Activated CD4-positive, alpha-beta T cell treated with anti-CD3 and anti-CD28 coated beads for 36 hours (primary cell): ENCODE data around the gene LHB. TPM values are rescaled to one million over a fixed set of nuclear protein-coding genes. Genes with fewer than 3 reads are reported as not detected.

Experiments
- ATAC-seq: fragments of 200-7000 bp; cut with Tn5 transposase; one replicate; pipeline ENCODE4 v1.10.0; 2021; ENCODE audit warnings: mild to moderate bottlenecking, moderate library complexity
- CTCF ChIA-PET: fragments of 350-600 bp; sonication (Branson Sonifier 250); formaldehyde crosslinking; loops from one replicate; lab custom pipeline; 2021; ENCODE audit warnings: antibody characterized with exemption; lab: Charles Lee
- POLR2A ChIA-PET: fragments of 350-600 bp; sonication (Branson Sonifier 250); formaldehyde crosslinking; loops from one replicate; lab custom pipeline; 2021; ENCODE audit warnings: antibody characterized with exemption, inconsistent platforms; lab: Charles Lee
- DNase-seq: peaks from one replicate; pipeline ENCODE4 v3.0.0-alpha.2; 2020
- H3K27ac Mint-ChIP-seq: one replicate; pipeline ENCODE4 v1.8.0; 2021; ENCODE audit warnings: mixed read lengths
- H3K27me3 Mint-ChIP-seq: one replicate; pipeline ENCODE4 v1.8.0; 2021; ENCODE audit warnings: mixed read lengths
- H3K36me3 Mint-ChIP-seq: one replicate; pipeline ENCODE4 v1.8.0; 2021; ENCODE audit warnings: low read depth, mixed read lengths
- H3K4me1 Mint-ChIP-seq: one replicate; pipeline ENCODE4 v1.8.0; 2021; ENCODE audit warnings: mixed read lengths
- H3K4me3 Mint-ChIP-seq: one replicate; pipeline ENCODE4 v1.8.0; 2021; ENCODE audit warnings: mild to moderate bottlenecking, moderate library complexity, mixed read lengths
- H3K9me3 Mint-ChIP-seq: one replicate; pipeline ENCODE4 v1.8.0; 2021; ENCODE audit warnings: low read depth, mixed read lengths
- intact Hi-C, 2 experiments: fragments of 100-400 bp; cut with DNase I in 1 of 2; cut with micrococcal nuclease in 1 of 2; formaldehyde crosslinking; loops; one replicate each; pipeline versions ENCODE4 v1.14.2 to v1.15.1; 2022 to 2024; cut with DNase I, micrococcal nuclease
- total RNA-seq, 2 experiments: library from RNA; stranded (reverse); gene quantifications; one replicate each; pipeline ENCODE4 v1.2.3, GENCODE V29; 2021

Gene LHB
- total RNA-seq, 2 experiments from 2014 or later, result 0.39 to 0.51 TPM

DNA sequence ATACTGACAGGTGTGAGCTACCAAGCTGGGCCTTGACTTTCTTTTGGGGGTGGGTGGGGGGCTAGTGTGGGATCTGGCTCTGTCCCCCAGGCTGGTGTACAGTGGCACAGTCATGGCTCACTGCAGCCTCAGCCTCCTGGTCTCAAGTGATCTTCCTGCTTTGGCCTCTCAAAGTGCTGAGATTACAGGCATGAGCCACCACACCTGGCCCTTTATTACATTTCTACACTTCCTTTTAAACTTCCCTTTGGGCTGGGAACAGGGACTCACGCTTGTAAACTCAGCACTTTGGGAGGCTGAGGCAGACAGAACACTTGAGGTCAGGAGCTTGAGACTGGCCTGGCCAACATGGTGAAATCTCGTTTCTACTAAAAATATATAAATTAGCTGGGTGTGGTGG, 39.8 kb downstream of the LHB start:
- ATAC-seq (no peak), DNase-seq (no peak)
- ChIA-PET POLR2A (no interaction called here), CTCF (interaction anchor here (0.7 to 6.0 kb wide), 6 partner anchors 8 to 330 kb away, joined by 3 to 45 read pairs (median 4); partner anchors contain the start of genes GYS1 and RUVBL2)
- intact Hi-C loops, result no loop called here
- H3K4me1 Mint-ChIP-seq, result peaks cover 6% of the 10 kb centered on the region
- H3K4me3 Mint-ChIP-seq, result no peak overlapping the region
- no peaks in the 10 kb centered on the region for H3K9me3 Mint-ChIP-seq
- H3K27ac Mint-ChIP-seq, result no peak overlapping the region
- peaks cover 33% of the 10 kb centered on the region for H3K36me3 Mint-ChIP-seq
- H3K27me3 Mint-ChIP-seq, result no peaks in the 10 kb centered on the region

DNA sequence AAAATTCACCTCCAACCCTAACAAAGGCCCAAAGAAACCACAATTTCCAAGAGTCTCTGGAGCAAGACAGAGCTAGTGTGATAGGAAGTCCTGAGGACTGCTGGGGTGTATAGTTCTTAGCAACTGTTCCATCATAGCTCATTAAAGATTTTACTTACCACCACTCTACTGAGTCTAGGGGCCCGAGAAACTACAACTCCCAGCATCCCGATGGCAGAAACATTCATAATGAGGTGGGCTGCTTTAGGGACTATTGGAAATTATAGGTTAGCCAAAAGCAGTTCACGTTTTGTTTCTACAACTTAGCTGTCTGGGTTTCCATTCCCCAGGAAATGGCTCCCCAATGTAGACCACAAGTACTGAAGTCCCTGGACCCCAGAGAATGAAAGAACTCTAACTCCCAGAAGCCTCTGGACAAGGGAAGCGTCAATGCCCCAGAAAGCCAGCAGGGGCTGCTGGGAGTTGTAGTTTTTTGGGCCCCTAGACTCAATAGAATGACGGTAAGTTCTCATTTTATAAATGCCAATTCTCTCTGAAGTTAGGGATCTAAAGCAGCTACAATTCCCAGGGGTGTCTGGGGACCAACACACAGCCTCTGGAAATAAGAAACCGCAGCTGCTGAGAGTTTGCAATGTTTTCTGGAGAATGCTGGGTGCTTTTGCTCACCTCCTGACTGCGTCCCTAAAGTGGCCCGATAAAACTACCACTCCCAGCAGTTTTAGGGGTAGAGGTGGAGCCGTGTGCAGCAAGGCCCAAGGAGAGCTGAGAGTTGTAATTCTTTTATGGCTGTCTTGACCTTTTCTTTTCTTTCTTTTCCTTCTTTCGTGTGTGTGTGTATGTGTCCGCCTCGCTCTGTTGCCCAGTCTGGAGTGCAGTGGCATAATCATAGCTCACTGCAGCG, 40.7 kb downstream of the LHB start:
- DNase-seq, result peak; percentile 68
- POLR2A ChIA-PET, result interaction anchor here (0.6 to 0.8 kb wide), 2 partner anchors 9 to 128 kb away, joined by 6 to 7 read pairs; no protein-coding TSS in a partner anchor
- no peaks in the 10 kb centered on the region for H3K27me3 Mint-ChIP-seq
- intact Hi-C loops, result no loop called here
- no peak overlapping the region for H3K27ac Mint-ChIP-seq
- H3K36me3 Mint-ChIP-seq, result peaks cover 28% of the 10 kb centered on the region
- H3K4me1 Mint-ChIP-seq, result peaks cover 6% of the 10 kb centered on the region
- no peak overlapping the region for H3K4me3 Mint-ChIP-seq
- CTCF ChIA-PET, result interaction anchor here (0.5 to 6.0 kb wide), 7 partner anchors 11 to 368 kb away, joined by 3 to 45 read pairs (median 3); partner anchors contain the start of genes GYS1 and RUVBL2
- peak; percentile 77 for ATAC-seq
- H3K9me3 Mint-ChIP-seq, result no peaks in the 10 kb centered on the region

DNA sequence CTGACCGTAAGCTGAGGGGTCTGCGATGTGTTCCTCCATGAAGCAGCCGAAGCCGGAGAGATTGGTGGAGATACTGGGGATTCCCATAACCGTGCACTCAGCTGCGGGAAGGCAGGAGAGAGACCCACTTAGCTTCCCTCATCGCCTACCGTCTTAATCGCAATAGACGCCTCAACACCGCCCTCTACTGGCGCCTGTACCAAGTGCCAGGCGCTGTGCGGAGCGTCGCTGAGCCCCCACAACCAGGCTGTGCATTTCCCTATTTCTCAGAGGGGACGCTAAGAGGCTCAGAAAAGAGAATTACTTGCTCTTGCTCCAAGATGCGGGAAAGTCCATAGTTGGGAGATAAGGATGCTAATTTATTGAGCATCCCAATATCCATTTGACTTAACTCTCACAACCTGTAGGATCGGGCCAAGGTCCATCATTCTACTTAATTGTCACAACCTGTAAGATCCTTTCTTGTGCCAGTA, 45.9 kb downstream of the LHB start:
- ChIA-PET CTCF (interaction anchor here (0.5 to 2.5 kb wide), 31 partner anchors 9 to 246 kb away, joined by 3 to 31 read pairs (median 4); partner anchors contain the start of genes BCAT2, DHDH, GYS1 and HSD17B14), POLR2A (interaction anchor here (0.8 to 1.3 kb wide), 4 partner anchors 9 to 99 kb away, joined by 3 to 4 read pairs (median 4); partner anchors contain the start of gene PPP1R15A)
- H3K36me3 Mint-ChIP-seq, result peaks cover 47% of the 10 kb centered on the region
- no peak overlapping the region for H3K27ac Mint-ChIP-seq
- intact Hi-C loops, result loop anchor here (1.0 kb wide), 4 partner anchors 38 to 183 kb away; partner anchors contain the start of gene DHDH (in 1 of the 2)
- ATAC-seq, result peak; percentile 84
- peaks cover 3% of the 10 kb centered on the region for H3K9me3 Mint-ChIP-seq
- no peak overlapping the region for H3K4me3 Mint-ChIP-seq
- H3K4me1 Mint-ChIP-seq, result peaks cover 17% of the 10 kb centered on the region
- DNase-seq, result peak; percentile 91
- no peaks in the 10 kb centered on the region for H3K27me3 Mint-ChIP-seq

DNA sequence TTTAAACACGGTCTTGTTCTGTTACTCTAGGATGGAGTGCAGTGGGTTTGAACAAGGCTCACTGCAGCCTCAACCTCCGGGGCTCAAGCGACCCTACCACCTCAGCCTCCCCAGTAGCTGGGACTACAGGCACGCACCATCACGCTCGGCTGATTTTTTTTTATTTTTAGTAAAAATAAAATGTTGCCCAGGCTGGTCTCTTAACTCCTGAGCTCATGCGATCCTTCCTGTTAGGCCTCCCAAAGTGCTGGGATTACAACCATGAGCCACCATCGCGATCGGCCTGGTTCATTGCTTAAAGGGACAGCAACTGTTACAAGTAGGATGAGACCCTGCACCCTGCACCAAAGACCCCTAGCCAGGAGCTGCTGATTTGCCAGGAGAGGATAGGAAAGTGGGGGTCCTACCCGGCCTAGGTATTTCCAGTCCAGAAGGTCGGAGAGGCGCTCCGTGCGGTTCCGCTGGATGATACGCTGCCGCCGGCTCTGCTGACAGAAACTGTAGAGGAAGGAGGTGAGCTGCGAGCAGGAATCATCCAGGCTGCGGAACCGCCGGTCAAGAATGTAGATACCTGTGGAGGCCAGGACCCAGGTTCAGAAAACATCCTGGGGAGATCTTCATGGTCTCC, 46.6 kb downstream of the LHB start:
- H3K4me3 Mint-ChIP-seq, result no peak overlapping the region
- no peak for ATAC-seq
- DNase-seq, result no peak
- ChIA-PET CTCF (interaction anchor here (0.5 to 2.5 kb wide), 31 partner anchors 9 to 247 kb away, joined by 3 to 31 read pairs (median 4); partner anchors contain the start of genes BCAT2, DHDH, GYS1 and HSD17B14), POLR2A (interaction anchor here (0.8 to 1.3 kb wide), 4 partner anchors 8 to 98 kb away, joined by 3 to 4 read pairs (median 4); partner anchors contain the start of gene PPP1R15A)
- H3K27ac Mint-ChIP-seq, result no peak overlapping the region
- intact Hi-C loops, result no loop called here
- peaks cover 3% of the 10 kb centered on the region for H3K9me3 Mint-ChIP-seq
- H3K27me3 Mint-ChIP-seq, result no peaks in the 10 kb centered on the region
- peaks cover 19% of the 10 kb centered on the region for H3K4me1 Mint-ChIP-seq
- H3K36me3 Mint-ChIP-seq, result peaks cover 52% of the 10 kb centered on the region

DNA sequence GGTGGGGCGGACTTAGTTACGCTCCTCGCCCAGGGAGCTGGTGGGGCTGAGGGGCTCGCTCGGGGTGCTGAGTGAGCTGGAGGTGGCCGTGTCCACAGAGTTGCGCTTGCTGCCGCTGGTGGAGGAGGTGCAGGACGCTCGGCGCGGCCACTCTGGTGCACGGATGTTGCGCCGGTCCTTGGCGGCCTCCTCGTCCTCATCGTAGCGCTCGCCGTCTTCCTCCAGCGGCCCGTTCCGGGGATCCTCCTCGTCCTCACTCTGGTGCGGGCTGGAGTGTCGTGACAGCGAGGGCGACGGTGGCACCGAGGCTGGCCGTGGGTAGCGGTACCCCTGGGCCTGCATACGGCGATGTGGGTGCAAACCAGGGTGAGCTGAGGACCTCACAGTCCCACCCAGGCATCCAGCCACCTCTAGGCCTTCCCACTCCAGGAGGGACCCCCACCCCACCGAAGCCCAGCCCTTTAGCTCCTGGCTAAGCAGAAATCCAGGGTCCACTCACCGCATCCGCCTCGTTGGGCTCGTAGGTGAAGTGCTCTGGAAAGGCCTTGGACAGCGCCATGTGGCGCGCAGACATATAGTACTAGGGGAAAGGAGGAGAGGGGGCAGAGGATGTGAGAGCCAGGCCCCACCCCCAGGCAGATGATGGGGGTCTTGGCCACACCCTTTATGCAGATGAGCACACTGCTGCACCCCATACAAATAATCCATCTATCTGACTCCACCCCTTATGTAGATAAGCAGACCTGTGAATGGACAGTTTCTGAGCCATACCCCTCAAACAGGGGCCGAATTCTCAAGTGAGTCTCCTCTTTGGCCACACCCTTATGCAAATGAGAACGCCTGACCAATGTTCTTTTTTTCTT, 47.4 kb downstream of the LHB start:
- ATAC-seq, result no peak
- DNase-seq, result no peak
- Mint-ChIP-seq H3K27me3 (no peaks in the 10 kb centered on the region), H3K4me3 (no peak overlapping the region), H3K36me3 (peaks cover 54% of the 10 kb centered on the region), H3K4me1 (peaks cover 22% of the 10 kb centered on the region), H3K27ac (no peak overlapping the region), H3K9me3 (peaks cover 3% of the 10 kb centered on the region)
- intact Hi-C loops, result loop anchor here (5.0 to 10.0 kb wide), 4 partner anchors 37 to 475 kb away; partner anchors contain the start of genes DBP (in 2 of the 2) and DHDH (in 1 of the 2)
- CTCF ChIA-PET, result interaction anchor here (1.0 to 2.5 kb wide), 12 partner anchors 10 to 187 kb away, joined by 3 to 31 read pairs (median 7); partner anchors contain the start of genes BCAT2, DHDH, GYS1 and HSD17B14
- POLR2A ChIA-PET, result interaction anchor here (1.2 to 1.3 kb wide), 2 partner anchors 7 to 97 kb away, joined by 4 read pairs; partner anchors contain the start of gene PPP1R15A

DNA sequence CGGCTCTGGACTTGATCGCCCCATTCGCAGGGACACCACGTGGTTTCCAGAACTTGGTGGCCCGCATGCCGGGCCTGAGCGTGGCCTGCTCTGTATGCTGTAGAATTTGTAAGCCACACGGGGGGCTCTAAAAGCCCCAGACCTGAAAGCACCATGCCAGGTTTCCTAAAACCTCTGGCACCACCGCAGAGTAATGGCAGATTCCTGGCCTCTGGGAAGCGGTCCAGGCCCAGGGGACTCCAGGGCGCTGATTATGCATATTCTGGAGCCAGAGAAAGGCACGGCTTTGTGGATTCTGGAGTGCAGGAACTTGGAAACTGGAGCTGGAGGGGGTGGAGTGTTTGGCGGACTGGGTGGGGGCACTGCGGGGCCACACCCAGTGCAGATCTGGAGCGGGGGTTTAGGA, 48.1 kb downstream of the LHB start:
- Mint-ChIP-seq H3K36me3 (peaks cover 52% of the 10 kb centered on the region), H3K27ac (no peak overlapping the region), H3K9me3 (peaks cover 3% of the 10 kb centered on the region), H3K4me3 (no peak overlapping the region), H3K4me1 (peaks cover 28% of the 10 kb centered on the region), H3K27me3 (no peaks in the 10 kb centered on the region)
- intact Hi-C loops, result loop anchor here (5.0 to 10.0 kb wide), 4 partner anchors 37 to 474 kb away; partner anchors contain the start of genes DBP (in 2 of the 2) and DHDH (in 1 of the 2)
- no peak for ATAC-seq
- no peak for DNase-seq
- ChIA-PET CTCF (no interaction called here), POLR2A (no interaction called here)

DNA sequence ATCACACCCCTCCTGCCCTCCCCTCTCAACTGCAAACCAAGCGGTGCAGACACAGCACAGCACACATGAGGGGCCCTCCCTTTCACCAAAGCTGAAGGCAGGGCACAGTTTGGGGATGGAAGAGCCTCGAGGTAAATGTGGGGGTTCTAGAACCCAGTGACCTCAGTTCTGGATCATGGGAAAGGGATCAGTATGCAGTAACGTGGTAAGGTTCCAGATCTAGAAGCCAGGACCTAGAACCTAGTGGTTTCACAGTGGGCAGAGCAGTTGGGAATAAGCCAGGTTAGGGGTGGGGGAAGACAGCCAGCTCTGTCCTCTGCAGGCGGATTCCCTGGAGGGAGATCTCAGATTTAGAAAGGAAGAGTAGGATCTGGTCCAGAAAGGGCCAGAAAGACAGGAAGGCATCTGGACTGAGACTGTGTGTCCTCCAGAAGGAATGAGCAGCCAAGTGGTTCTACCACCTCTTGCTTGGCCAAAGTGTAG, 48.7 kb downstream of the LHB start:
- peaks cover 34% of the 10 kb centered on the region for H3K4me1 Mint-ChIP-seq
- DNase-seq, result no peak
- no peak overlapping the region for H3K27ac Mint-ChIP-seq
- no peak overlapping the region for H3K4me3 Mint-ChIP-seq
- no peak for ATAC-seq
- H3K27me3 Mint-ChIP-seq, result no peaks in the 10 kb centered on the region
- intact Hi-C loops, result loop anchor here (5.0 to 10.0 kb wide), 4 partner anchors 36 to 473 kb away; partner anchors contain the start of genes DBP (in 2 of the 2) and DHDH (in 1 of the 2)
- H3K9me3 Mint-ChIP-seq, result peaks cover 3% of the 10 kb centered on the region
- ChIA-PET CTCF (interaction anchor here (0.6 to 1.2 kb wide), 3 partner anchors 16 to 51 kb away, joined by 3 to 5 read pairs (median 3); partner anchors contain the start of genes GYS1 and RUVBL2), POLR2A (interaction anchor here (1.2 kb wide), 1 partner anchor 173 kb away, joined by 3 read pairs; no protein-coding TSS in a partner anchor)
- H3K36me3 Mint-ChIP-seq, result peaks cover 52% of the 10 kb centered on the region

DNA sequence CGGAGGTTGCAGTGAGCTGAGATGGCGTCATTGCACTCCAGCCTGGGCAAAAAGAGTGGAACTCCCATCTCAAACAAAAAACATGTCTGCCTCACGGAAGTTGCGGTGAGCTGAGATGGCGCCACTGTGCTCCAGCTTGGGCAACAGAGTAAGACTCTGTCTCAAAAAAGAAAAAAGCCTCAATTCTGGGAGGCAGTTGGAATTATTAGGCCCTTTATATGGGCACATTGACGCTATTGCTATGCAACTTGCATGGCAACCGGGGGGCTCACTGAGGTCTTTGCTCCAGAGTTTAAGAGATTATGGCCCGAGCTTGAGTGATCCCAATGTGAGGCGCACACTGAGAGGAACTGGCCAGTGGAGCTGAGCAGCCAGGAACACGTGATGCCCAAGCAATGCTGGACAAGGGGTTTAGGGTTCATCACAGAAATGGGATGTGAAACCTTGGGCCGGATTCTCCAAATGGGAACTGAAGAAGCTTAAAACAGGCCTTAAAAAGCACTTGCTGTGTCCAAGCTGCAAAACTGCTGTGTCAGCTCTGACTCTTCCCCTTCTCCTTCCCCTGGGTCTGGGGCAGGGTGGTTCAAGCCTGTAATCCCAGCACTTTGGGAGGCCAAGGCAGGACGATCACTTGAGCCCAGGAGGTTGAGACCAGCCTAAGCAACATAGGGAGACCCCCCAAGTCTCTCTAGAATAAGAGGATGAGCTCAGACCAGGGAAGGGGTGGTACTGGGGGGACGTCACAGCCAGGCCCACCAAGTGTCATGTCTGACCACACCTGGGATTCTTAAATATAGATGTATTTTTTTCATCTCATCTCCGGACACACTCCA, 49.3 kb downstream of the LHB start:
- POLR2A ChIA-PET, result interaction anchor here (0.6 to 1.2 kb wide), 3 partner anchors 8 to 172 kb away, joined by 3 to 7 read pairs (median 5); partner anchors contain the start of gene NUCB1
- DNase-seq (no peak), ATAC-seq (no peak)
- CTCF ChIA-PET, result interaction anchor here (0.6 to 2.4 kb wide), 7 partner anchors 16 to 158 kb away, joined by 3 to 12 read pairs (median 3); partner anchors contain the start of genes GYS1 and RUVBL2
- intact Hi-C loops, result loop anchor here (5.0 to 10.0 kb wide), 4 partner anchors 35 to 473 kb away; partner anchors contain the start of genes DBP (in 2 of the 2) and DHDH (in 1 of the 2)
- Mint-ChIP-seq H3K9me3 (peaks cover 3% of the 10 kb centered on the region), H3K4me1 (peaks cover 41% of the 10 kb centered on the region), H3K27ac (no peak overlapping the region), H3K27me3 (no peaks in the 10 kb centered on the region), H3K4me3 (peak overlapping the region; percentile 86), H3K36me3 (peaks cover 49% of the 10 kb centered on the region)
